ENCODE measurements around the gene HSPB1. TPM values are rescaled to one million over a fixed set of nuclear protein-coding genes. Genes with fewer than 3 reads are reported as not detected.

The HSPB1 gene
- total RNA-seq, 4 donors from 2014 or later = 28.8 to 1,391 (median 758) TPM

DNA sequence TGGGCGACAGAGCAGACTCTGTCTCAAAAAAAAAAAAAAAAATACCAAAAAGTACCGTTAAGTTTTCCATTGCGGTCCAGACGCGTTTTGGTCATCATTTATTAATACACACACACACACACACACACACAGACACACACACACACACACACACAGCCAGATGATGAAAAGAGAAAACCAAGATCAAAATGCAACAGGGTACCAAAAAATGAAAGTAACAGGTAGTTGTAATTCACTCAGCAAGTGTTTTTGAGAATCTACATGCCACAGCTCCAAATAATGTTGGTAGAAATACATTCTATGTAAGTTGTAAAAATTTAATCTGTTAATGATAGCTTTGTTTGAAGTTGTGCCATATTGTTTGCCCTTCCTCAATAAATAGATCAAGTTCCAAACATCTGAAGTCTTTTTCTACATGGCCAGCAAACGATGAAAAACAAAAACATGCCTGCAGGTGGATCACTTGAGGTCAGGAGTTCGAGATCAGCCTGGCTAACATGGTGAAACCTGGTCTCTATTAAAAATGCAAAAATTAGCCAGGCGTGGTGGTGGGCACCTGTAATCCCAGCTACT is 46.9 kb downstream of the HSPB1 start:
- no peaks in the 10 kb centered on the region for H3K9me3 ChIP-seq
- no peak for DNase-seq
- H3K36me3 ChIP-seq = no peaks in the 10 kb centered on the region
- H3K27me3 ChIP-seq = no peaks in the 10 kb centered on the region
- no peak overlapping the region for H3K27ac ChIP-seq
- no peaks in the 10 kb centered on the region for H3K4me1 ChIP-seq
- no peak overlapping the region for H3K4me3 ChIP-seq
- intact Hi-C loops (cut with DNase I; ENCODE audit: low total_unique reads) = no loop called here
- TF ChIP-seq, protein P1, sequence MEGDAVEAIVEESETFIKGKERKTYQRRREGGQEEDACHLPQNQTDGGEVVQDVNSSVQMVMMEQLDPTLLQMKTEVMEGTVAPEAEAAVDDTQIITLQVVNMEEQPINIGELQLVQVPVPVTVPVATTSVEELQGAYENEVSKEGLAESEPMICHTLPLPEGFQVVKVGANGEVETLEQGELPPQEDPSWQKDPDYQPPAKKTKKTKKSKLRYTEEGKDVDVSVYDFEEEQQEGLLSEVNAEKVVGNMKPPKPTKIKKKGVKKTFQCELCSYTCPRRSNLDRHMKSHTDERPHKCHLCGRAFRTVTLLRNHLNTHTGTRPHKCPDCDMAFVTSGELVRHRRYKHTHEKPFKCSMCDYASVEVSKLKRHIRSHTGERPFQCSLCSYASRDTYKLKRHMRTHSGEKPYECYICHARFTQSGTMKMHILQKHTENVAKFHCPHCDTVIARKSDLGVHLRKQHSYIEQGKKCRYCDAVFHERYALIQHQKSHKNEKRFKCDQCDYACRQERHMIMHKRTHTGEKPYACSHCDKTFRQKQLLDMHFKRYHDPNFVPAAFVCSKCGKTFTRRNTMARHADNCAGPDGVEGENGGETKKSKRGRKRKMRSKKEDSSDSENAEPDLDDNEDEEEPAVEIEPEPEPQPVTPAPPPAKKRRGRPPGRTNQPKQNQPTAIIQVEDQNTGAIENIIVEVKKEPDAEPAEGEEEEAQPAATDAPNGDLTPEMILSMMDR (IDR thresholded peaks at IDR 0.05) = no peak
- no peak for TF ChIP-seq POLR2A (IDR thresholded peaks at IDR 0.05)

DNA sequence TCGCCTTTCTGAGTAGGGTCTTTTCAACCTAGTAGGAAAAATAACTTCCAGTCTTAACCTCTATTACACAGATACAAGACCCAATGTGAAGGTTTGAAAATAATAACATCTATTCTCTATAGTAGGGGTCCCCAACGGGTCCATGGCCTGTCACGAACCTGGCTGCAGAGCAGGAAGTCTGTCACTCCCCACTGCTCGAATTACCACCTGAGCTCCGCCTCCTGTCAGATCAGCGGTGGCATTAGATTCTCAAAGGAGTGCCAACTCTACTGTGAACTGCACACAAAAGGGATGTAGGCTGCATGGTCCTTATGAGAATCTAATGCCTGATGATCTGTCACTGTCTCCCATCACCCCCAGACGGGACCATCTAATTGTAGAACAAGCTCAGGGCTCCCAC is 48.9 kb downstream of the HSPB1 start:
- DNase-seq = no peak
- Histone ChIP-seq H3K27ac (peak overlapping the region in 1 of 2 donors; percentile 69), H3K4me1 (no peaks in the 10 kb centered on the region), H3K4me3 (no peak overlapping the region), H3K36me3 (no peaks in the 10 kb centered on the region), H3K9me3 (no peaks in the 10 kb centered on the region), H3K27me3 (no peaks in the 10 kb centered on the region)
- no peak for TF ChIP-seq POLR2A (IDR thresholded peaks at IDR 0.05)
- TF ChIP-seq, protein P1 (IDR thresholded peaks at IDR 0.05) = no peak
- intact Hi-C loops (cut with DNase I; ENCODE audit: low total_unique reads) = no loop called here

DNA sequence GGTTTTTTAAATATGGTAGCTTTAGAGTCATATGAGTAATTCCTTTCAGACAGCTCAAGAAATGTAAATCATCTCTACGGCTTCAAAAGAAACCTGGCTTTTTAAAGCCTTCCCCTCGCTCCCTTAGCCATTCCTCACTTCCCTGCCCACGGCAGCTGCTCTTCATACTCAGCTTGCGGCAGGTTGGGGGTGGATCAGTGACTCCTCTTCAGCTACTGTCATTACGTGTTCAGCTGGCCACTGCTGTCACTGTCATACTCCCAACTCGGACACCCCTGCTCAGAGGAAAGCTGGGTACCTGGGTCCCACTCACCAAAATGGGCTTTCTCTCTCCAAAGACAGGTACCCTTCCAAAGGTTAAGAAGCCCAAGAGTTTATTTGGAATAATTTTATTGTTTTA is 49.7 kb downstream of the HSPB1 start:
- Histone ChIP-seq H3K36me3 (no peaks in the 10 kb centered on the region), H3K27ac (peak overlapping the region in 1 of 2 donors; percentile 69), H3K9me3 (no peaks in the 10 kb centered on the region), H3K27me3 (no peaks in the 10 kb centered on the region), H3K4me3 (no peak overlapping the region), H3K4me1 (no peaks in the 10 kb centered on the region)
- TF ChIP-seq, protein P1 (IDR thresholded peaks at IDR 0.05) = no peak
- no peak for TF ChIP-seq POLR2A (IDR thresholded peaks at IDR 0.05)
- intact Hi-C loops (cut with DNase I; ENCODE audit: low total_unique reads) = no loop called here
- DNase-seq = no peak

DNA sequence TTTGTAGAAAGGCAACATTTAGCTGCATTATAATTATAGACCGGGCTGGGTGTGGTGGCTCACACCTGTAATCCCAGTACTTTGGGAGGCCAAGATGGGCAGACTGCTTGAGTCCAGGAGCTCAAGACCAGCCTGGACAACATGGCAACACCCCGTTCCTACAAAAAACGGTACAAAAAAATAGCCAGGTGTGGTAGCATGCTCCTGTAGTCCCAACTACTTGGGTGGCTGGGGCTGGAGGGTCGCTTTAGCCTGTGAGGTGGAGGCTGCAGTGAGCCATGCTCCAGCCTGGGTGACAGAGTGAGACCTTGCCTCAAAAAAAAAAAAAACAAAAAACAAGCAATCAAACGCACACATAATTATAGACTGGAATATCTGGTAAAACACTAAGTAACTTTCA is 51.3 kb downstream of the HSPB1 start:
- H3K27me3 ChIP-seq = no peaks in the 10 kb centered on the region
- H3K4me1 ChIP-seq = no peaks in the 10 kb centered on the region
- intact Hi-C loops (cut with DNase I; ENCODE audit: low total_unique reads) = no loop called here
- no peaks in the 10 kb centered on the region for H3K9me3 ChIP-seq
- no peak for DNase-seq
- no peak for TF ChIP-seq POLR2A (IDR thresholded peaks at IDR 0.05)
- TF ChIP-seq, protein P1 (IDR thresholded peaks at IDR 0.05) = no peak
- H3K36me3 ChIP-seq = no peaks in the 10 kb centered on the region
- no peak overlapping the region for H3K27ac ChIP-seq
- H3K4me3 ChIP-seq = no peak overlapping the region

Other genes with a start within 250 kb of the HSPB1 start
- 10 to 100 TPM in 1 of 4 donors, 1 to 10 TPM in 3; 1.3 to 15.9 (median 6.0) TPM for gene SRRM3, start 100.8 kb upstream of the HSPB1 start, total RNA-seq
- gene YWHAG, start 56.3 kb downstream of the HSPB1 start, total RNA-seq = 100 to 1,000 TPM in 1 of 4 donors, 10 to 100 TPM in 3; 17.9 to 109 (median 50.4) TPM
- gene SSC4D, start 107.0 kb downstream of the HSPB1 start, total RNA-seq = 1 to 10 TPM in 1 of 4 donors, under 1 TPM in 1, not detected in 2; 0.37 to 1.0 TPM
- gene ZP3, start 122.3 kb downstream of the HSPB1 start, total RNA-seq = 1 to 10 TPM in 2 of 4 donors, not detected in 2; 1.9 to 5.9 TPM
- 10 to 100 TPM in 3 of 4 donors, 1 to 10 TPM in 1; 6.9 to 41.5 (median 25.5) TPM for gene DTX2, start 159.0 kb downstream of the HSPB1 start, total RNA-seq
- gene UPK3B, start 207.9 kb downstream of the HSPB1 start, total RNA-seq = 1 to 10 TPM in 3 of 4 donors, not detected in 1; 2.0 to 7.3 (median 2.8) TPM
- gene SPDYE16, start 240.6 kb downstream of the HSPB1 start, total RNA-seq = 1 to 10 TPM in 1 of 4 donors, under 1 TPM in 1, not detected in 2; 0.35 to 3.6 TPM

All from uterus (tissue), 4 donors.